Sciatic nerve (tissue), 2 donors: ENCODE results near the gene LILRB2. TPM values are rescaled to one million over a fixed set of nuclear protein-coding genes. Genes with fewer than 3 reads are reported as not detected.
"Not testable (repeated sequence)": the region's sequence is repeated elsewhere in the genome, so short reads cannot be mapped to it uniquely, and the experiment has no call there.

Experiments
- ATAC-seq: fragments of 200-7000 bp; cut with Tn5 transposase; one replicate; pipeline ENCODE4 v1.9.1; 2020; ENCODE audit warnings: mild to moderate bottlenecking, moderate library complexity
- DNase-seq: peaks from one replicate; pipeline ENCODE4 v3.0.0-alpha.2; 2020; ENCODE audit warnings: low spot score
- intact Hi-C: fragments of 100-400 bp; cut with DNase I; formaldehyde crosslinking; loops from one replicate; pipeline ENCODE4 v1.14.2; 2022
- total RNA-seq: library from RNA; stranded (reverse); fragmentation: NEBNext Ultra II Directional; extraction: Animal tissue kit (Norgen Biotek cat#: 25700); gene quantifications from one replicate; pipeline ENCODE4 v1.2.1, GENCODE V29; 2021
- donor health status: DM: no; HTN: no; CAD: no.
- donor health status: DM: no; HTN: no; CAD: no.

LILRB2 gene
- total RNA-seq, result 12.9 TPM

GRCh38 chr19:54281007-54281728 is at the start of gene LILRB2:
Gene LILRB2, minus strand, starts transcription at chr19:54281110. Its CDS starts 614 bp downstream, at chr19:54280496.
- intact Hi-C loops, result no loop called here
- DNase-seq (no peak), ATAC-seq (peak; percentile 55)

DNA sequence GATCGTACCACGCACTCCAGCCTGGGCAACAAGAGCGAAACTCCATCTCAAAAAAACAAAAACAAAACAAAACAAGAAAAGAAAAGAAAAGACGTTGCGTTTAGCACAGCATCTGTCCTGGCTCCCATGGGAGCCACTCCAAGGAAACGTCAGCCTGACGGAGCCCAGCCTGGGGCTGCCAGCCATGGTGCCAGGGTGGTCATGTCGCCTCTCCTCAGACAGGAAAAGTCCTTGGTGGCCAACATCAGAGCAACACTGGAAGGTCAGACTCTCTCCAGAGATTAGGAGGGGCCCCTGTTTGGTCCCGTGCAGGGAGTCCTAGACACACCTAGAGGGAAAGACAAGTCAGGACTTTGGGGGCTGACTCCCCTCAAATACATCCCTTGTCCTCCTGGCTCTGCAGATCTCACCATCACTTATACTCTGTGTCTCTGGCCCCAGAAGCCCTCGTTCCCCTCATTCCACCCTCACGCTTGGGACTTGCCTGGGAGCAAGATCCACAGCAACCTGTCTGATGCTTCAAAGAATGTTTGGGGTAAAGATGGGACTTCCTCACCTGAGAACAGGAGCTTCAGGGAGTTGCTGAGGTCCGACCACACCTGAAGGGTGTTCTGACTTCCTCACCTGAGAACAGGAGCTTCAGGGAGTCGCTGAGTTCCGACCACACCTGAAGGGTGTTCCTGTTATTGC is 48.7 kb upstream of the LILRB2 start:
- no peak for DNase-seq

DNA sequence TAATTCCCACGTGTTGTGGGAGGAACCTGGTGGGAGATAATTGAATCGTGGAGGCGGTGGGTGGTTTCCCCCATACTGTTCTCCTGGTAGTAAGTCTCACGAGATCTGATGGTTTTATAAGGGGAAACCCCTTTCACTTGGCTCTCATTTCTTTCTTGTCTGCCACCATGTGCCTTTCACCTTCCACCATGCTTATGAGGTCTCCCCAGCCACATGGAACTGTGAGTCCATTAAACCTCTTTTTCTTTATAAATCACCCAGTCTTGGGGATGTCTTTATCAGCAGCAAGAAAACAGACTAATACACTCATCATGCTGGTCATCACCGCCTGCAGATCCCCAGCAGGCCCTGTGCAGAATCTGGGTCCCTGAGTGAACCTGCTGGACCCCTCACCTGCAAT is 47.9 kb upstream of the LILRB2 start:
- DNase-seq, intact Hi-C loops, ATAC-seq: not testable (repeated sequence)

More for the DNA sequence above, 48.7 kb upstream of the LILRB2 start:
- intact Hi-C loops, result no loop called here
- ATAC-seq, result no peak

- no peak for ATAC-seq
- intact Hi-C loops, result no loop called here
- DNase-seq, result peak; percentile 35
Observed at GRCh38 chr19:54325631-54326030, 44.7 kb upstream of the LILRB2 start.

- DNase-seq, result peak; percentile 46
- intact Hi-C loops, result no loop called here
- ATAC-seq, result no peak
Observed at GRCh38 chr19:54325194-54325621, 44.3 kb upstream of the LILRB2 start.

DNA sequence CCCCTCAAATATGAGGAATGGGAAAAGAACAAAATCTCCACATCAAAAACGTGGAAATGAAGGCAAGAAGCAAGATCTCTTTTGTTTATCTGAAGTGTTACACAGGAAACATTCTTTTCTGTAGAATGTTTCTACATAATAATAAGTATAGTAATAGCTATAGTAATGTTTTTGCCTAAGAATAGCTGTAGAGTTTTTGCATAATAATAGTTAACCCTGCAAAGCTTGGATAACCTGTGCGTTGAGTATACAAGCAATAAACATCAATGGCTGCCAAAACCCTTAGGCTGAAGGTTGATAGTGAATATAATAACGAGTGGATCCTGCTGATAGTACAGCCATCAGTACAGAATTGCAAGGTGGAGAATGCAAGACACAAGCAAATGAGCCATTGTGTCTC is 43.2 kb upstream of the LILRB2 start:
- no peak for DNase-seq

DNA sequence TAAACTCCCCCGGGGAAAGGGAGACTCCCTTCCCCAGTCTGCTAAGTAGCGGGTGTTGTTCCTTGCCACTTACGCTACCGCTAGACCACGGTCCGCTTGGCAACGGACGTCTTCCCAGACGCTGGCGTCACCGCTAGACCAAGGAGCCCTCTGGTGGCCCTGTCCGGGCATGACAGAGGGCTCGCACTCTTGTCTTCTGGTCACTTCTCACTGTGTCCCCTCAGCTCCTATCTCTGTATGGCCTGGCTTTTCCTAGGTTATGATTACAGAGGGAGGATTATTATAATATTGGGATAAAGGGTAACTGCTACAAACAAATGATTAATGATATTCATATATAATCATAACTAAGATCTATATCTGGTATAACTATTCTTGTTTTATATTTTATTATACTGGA is 42.0 kb upstream of the LILRB2 start:
- intact Hi-C loops, ATAC-seq: not testable (repeated sequence)
- DNase-seq, result peak; percentile 48

More for the DNA sequence above, 43.2 kb upstream of the LILRB2 start:
- ATAC-seq, result no peak
- intact Hi-C loops, result no loop called here

- peak; percentile 42 for DNase-seq
- ATAC-seq, intact Hi-C loops: not testable (repeated sequence)
Observed at GRCh38 chr19:54322295-54322694, 41.4 kb upstream of the LILRB2 start.

GRCh38 chr19:54319892-54320670 is 39.2 kb upstream of the LILRB2 start:
- DNase-seq (peak; percentile 7), ATAC-seq (no peak)
- intact Hi-C loops, result no loop called here

- no peak for ATAC-seq
- DNase-seq, result no peak
- intact Hi-C loops, result no loop called here
Observed at GRCh38 chr19:54319049-54319448, 38.1 kb upstream of the LILRB2 start.

DNA sequence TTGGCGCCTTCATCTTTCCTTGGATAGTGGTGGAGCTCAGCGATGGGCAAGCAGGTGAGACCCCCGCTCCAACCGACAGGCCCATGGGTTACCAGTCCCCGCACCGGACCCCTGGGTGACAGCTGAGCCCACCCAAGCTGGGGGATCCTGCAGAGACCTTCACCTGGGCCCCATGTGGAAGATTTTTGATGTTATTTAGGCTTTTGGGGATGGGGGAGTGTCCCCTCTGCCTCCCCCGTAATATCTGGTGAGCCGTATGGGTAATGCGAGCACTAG is 37.0 kb upstream of the LILRB2 start:
- ATAC-seq (no peak), DNase-seq (peak; percentile 38)
- intact Hi-C loops, result no loop called here

DNA sequence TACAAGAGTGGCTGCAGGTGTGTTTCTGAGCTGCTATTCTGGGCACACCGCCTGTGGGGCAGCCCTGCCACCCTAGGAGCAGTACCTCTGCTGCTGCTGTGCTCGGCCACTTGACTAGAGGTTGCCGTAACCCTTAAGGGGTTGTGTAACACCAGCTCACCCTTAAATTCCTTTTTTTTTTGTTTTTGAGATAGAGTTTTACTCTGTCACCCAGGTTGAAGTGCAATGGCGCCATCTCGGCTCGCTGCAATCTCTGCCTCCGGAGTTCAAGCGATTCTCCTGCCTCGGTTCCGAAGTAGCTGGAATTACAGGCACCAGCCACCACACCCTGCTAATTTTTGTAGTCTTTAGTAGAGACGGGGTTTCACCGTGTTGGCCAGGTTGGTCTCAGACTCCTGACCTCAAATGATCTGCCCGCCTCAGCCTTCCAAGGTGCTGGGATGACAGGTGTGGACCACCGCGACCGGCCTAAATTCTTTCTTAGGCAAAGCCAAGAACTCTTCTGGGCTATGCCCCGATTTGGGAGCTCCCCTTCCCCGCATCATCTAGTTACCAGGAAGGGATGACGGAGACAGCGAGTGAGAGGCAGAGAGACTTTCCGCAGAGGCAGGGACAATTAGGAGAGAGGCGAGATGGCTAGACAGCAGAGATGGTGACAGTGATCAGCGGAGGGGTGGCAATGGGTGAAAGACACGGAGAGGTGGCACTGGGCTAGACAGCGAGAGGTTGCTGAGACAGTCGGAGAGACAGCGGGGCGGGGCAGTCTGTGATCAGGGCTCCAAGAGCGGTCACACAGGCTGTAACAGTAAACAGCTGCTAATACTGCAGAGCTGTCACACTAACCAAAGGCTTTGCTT is 36.4 kb upstream of the LILRB2 start:
- ATAC-seq (no peak), DNase-seq (peak; percentile 47)
- intact Hi-C loops, result no loop called here

DNA sequence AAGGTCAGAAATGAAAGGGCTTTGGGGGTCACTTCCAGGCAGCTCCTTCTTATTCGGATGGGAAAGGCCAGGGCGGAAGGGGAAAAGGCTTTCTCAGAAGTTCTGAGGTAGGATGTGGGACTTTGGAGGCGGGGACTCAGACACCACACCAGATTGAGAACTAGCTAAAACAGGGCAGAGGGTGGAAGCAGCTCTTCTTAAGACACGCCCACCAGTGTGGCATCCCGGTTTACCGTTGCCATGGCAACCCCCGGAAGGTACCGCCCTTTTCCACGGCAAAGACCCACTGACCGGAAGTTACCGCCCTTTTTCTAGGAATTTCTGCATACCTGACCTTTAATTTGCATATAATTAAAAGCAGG is 35.8 kb upstream of the LILRB2 start:
- DNase-seq (peak; percentile 65), ATAC-seq (no peak)
- intact Hi-C loops, result no loop called here

- ATAC-seq (no peak), DNase-seq (peak; percentile 42)
- intact Hi-C loops, result no loop called here
Observed at GRCh38 chr19:54315956-54316355, 35.0 kb upstream of the LILRB2 start.

DNA sequence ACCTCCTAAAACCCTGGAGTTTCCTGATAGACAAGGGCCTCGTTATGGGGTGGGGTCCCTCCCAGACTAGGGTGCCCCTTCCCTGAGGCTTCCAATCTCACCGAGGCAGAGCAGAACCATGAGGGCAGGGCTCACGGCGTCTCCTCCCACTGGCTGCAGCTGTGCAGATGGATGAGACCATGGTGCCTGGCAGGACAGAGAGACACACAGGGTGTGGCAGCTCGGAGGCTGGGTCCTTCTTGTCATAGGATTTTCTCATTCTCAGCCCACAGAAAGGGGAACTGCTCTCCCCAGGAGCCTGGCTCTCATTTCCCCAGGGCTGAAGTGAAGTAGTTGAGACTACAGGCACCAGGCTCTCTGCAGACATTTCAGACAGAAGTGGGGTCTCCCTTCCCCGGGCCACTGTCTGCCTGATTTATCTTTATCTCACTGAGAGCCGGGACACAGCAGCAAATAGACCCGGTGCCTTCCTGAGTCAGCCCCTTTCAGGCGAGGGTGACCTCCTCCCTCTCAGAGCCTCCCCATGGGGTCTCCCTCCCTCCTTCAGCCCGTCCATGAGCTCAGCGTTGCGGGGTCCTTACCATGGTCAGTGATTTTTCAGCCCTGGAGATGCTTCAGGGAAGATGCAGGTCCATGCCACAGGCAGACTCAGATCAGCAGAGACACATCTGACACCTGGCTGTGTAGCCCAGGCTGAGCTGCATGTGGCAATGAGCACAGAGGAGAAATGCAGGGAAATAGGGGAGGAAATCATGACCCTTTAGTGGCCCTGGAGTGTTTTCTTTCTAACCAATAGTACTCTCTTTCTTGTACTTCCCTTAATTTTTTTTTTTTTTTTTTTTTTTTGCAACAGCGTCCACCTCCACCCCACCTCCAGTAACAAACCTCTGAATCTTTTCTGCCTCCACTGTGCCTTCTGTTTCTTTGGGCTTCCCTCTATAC is 31.8 kb upstream of the LILRB2 start, which contains the start of gene LILRA5:
Gene LILRA5, minus strand, starts transcription at position 731 of the 942 bp plus-strand sequence. Its CDS starts 147 bp downstream, at position 584.
- ATAC-seq, result peak; percentile 76
- intact Hi-C loops, result no loop called here
- no peak for DNase-seq

- ATAC-seq (peak; percentile 30), DNase-seq (no peak)
Observed at GRCh38 chr19:54312011-54312410, 31.1 kb upstream of the LILRB2 start.

GRCh38 chr19:54311486-54311885 is 30.6 kb upstream of the LILRB2 start:
- ATAC-seq (no peak), DNase-seq (no peak)
- intact Hi-C loops, result no loop called here

More at GRCh38 chr19:54312011-54312410, 31.1 kb upstream of the LILRB2 start:
- intact Hi-C loops, result no loop called here

DNA sequence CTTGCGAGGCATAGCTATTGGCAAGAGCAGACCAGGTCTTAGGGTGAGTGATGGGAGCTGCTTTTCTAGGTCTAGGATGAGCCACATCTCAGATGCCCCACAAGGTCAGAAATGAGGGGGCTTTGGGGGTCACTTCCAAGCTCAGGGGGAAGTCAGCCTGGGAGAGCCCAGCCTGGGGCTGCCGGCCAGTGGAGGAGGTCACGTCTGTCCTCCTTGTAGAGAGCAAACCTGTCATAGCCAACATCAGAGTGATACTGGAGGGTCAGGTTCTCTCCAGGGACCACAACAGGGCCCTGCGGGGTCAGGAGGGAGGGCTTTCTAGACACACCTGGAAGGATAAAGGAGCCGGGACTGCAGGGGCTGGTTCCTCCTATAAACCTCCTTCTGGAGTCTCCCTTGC is 29.6 kb upstream of the LILRB2 start:
- ATAC-seq (no peak), DNase-seq (no peak)
- intact Hi-C loops, result no loop called here
